ENCODE results near the gene PDE4D. TPM values are rescaled to one million over a fixed set of nuclear protein-coding genes. Genes with fewer than 3 reads are reported as not detected.

PDE4D gene
- total RNA-seq, 1 experiment from 2014 or later, result 3.3 TPM

DNA sequence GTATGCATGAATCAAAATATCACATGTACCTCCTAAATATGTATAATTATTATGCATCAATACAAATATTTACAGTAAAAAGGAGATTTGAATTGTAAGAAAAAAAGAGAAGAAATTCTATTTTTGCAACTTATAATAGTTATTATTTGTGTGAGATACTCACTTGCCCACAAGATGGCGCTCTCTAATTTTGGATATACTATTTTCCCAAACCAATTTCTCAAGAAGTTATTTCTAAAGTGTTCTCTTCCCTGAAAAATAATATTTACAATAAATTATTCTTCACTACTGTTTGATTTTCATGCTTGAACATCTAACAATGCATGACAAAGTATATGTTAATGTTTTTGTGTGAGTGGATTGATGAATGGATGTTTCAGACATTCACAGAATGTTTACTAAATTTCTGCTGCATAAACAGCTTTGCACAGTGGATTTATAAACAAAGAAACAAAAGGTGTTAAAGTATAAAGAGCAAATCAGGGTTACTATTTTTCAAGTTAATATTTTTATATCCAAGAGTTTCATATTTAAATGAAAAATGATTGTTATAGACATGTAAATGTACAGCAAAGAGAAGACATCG is 503.4 kb downstream of the PDE4D start:
- ATAC-seq, result no peak
- CTCF ChIA-PET, result interaction anchor here (0.7 to 3.7 kb wide), 7 partner anchors 10 to 410 kb away, joined by 3 to 17 read pairs (median 8); no protein-coding TSS in a partner anchor
- H3K4me3 Mint-ChIP-seq, result no peak overlapping the region
- POLR2A ChIA-PET, result no interaction called here
- H3K27ac Mint-ChIP-seq, result no peak overlapping the region
- peaks cover 16% of the 10 kb centered on the region for H3K4me1 Mint-ChIP-seq
- H3K36me3 Mint-ChIP-seq, result peaks cover 10% of the 10 kb centered on the region
- H3K27me3 Mint-ChIP-seq (ENCODE audit: low read depth), result no peaks in the 10 kb centered on the region
- DNase-seq (ENCODE audit: low spot score), result no peak
- TF ChIP-seq, protein P1, sequence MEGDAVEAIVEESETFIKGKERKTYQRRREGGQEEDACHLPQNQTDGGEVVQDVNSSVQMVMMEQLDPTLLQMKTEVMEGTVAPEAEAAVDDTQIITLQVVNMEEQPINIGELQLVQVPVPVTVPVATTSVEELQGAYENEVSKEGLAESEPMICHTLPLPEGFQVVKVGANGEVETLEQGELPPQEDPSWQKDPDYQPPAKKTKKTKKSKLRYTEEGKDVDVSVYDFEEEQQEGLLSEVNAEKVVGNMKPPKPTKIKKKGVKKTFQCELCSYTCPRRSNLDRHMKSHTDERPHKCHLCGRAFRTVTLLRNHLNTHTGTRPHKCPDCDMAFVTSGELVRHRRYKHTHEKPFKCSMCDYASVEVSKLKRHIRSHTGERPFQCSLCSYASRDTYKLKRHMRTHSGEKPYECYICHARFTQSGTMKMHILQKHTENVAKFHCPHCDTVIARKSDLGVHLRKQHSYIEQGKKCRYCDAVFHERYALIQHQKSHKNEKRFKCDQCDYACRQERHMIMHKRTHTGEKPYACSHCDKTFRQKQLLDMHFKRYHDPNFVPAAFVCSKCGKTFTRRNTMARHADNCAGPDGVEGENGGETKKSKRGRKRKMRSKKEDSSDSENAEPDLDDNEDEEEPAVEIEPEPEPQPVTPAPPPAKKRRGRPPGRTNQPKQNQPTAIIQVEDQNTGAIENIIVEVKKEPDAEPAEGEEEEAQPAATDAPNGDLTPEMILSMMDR (IDR thresholded peaks at IDR 0.05), result peak; percentile 71
- no peak for TF ChIP-seq FOXJ3 (CRISPR knock-in tag; IDR thresholded peaks at IDR 0.05; ENCODE audit: borderline replicate concordance)
- H3K9me3 Mint-ChIP-seq, result peaks cover 13% of the 10 kb centered on the region

DNA sequence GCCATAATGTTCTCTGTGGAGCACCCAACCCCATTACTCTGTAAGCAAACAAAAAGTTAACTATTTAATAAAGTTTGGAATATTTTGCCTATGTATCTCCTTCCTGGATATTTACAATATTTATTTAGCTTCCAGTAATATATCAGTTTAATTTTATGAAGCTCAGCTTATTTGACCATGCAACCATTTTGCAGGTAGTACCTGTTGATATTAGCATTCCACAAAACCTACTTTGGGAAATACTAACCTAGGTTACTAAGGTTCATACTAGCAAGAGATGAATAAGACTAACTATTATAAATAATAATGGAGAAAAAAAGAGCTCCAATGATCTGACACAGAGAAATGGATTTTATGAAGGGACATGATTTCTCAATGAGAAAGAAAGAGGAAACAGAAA is 506.4 kb downstream of the PDE4D start:
- ATAC-seq (no peak), DNase-seq (ENCODE audit: low spot score) (no peak)
- ChIA-PET POLR2A (interaction anchor here (1.0 kb wide), 1 partner anchor 201 kb away, joined by 4 read pairs; no protein-coding TSS in a partner anchor), CTCF (interaction anchor here (1.0 to 3.7 kb wide), 4 partner anchors 19 to 414 kb away, joined by 3 to 17 read pairs (median 13); no protein-coding TSS in a partner anchor)
- Mint-ChIP-seq H3K4me1 (peaks cover 16% of the 10 kb centered on the region), H3K27ac (no peak overlapping the region), H3K27me3 (ENCODE audit: low read depth) (no peaks in the 10 kb centered on the region), H3K4me3 (no peak overlapping the region), H3K9me3 (peaks cover 3% of the 10 kb centered on the region), H3K36me3 (no peaks in the 10 kb centered on the region)
- TF ChIP-seq MAX (CRISPR knock-in tag; IDR thresholded peaks at IDR 0.05), result no peak
- TF ChIP-seq ATF1 (CRISPR knock-in tag; IDR thresholded peaks at IDR 0.05), result no peak
- TF ChIP-seq, protein P2, sequence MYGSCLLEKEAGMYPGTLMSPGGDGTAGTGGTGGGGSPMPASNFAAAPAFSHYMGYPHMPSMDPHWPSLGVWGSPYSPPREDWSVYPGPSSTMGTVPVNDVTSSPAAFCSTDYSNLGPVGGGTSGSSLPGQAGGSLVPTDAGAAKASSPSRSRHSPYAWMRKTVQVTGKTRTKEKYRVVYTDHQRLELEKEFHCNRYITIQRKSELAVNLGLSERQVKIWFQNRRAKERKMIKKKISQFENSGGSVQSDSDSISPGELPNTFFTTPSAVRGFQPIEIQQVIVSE (CRISPR knock-in tag; IDR thresholded peaks at IDR 0.05; ENCODE audit: borderline replicate concordance), result no peak
- no peak for TF ChIP-seq ZNF317 (CRISPR knock-in tag; IDR thresholded peaks at IDR 0.05; ENCODE audit: borderline replicate concordance, low read depth)
- no peak for TF ChIP-seq GTF2I (CRISPR knock-in tag; conservative IDR thresholded peaks at IDR 0.05)
- no peak for TF ChIP-seq SMAD4 (CRISPR knock-in tag; IDR thresholded peaks at IDR 0.05)
- no peak for TF ChIP-seq FOXP1 (CRISPR knock-in tag; IDR thresholded peaks at IDR 0.05; ENCODE audit: borderline replicate concordance)
- TF ChIP-seq, protein P3, sequence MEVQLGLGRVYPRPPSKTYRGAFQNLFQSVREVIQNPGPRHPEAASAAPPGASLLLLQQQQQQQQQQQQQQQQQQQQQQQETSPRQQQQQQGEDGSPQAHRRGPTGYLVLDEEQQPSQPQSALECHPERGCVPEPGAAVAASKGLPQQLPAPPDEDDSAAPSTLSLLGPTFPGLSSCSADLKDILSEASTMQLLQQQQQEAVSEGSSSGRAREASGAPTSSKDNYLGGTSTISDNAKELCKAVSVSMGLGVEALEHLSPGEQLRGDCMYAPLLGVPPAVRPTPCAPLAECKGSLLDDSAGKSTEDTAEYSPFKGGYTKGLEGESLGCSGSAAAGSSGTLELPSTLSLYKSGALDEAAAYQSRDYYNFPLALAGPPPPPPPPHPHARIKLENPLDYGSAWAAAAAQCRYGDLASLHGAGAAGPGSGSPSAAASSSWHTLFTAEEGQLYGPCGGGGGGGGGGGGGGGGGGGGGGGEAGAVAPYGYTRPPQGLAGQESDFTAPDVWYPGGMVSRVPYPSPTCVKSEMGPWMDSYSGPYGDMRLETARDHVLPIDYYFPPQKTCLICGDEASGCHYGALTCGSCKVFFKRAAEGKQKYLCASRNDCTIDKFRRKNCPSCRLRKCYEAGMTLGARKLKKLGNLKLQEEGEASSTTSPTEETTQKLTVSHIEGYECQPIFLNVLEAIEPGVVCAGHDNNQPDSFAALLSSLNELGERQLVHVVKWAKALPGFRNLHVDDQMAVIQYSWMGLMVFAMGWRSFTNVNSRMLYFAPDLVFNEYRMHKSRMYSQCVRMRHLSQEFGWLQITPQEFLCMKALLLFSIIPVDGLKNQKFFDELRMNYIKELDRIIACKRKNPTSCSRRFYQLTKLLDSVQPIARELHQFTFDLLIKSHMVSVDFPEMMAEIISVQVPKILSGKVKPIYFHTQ (CRISPR knock-in tag; IDR thresholded peaks at IDR 0.05), result no peak
- no peak for TF ChIP-seq ELF4 (CRISPR knock-in tag; IDR thresholded peaks at IDR 0.05; ENCODE audit: low read depth)
- TF ChIP-seq GABPB1 (CRISPR knock-in tag; IDR thresholded peaks at IDR 0.05), result no peak
- TF ChIP-seq TEAD1 (CRISPR knock-in tag; IDR thresholded peaks at IDR 0.05), result no peak
- no peak for TF ChIP-seq SP1 (CRISPR knock-in tag; conservative IDR thresholded peaks at IDR 0.05)

DNA sequence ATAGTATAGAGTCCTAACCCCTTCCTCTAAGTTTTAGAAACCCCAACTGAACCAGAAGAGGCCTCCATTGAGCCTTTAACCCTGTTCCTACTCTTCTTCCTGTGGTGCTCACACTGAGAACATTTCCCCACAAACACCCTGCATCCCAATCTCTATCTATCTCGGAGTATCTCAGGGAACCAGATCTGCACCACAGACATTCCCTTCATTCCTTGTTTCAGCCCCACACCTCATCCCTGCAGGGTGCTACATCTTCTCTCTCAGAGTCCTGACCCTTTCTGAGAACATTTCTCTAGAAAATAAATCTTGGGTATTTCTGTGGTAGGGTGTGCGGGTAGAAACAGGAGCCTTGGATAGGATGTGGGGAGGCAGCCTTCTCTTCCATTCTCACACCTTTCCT is 507.8 kb downstream of the PDE4D start:
- Mint-ChIP-seq H3K27ac (no peak overlapping the region), H3K9me3 (peaks cover 3% of the 10 kb centered on the region), H3K4me3 (no peak overlapping the region), H3K36me3 (no peaks in the 10 kb centered on the region), H3K4me1 (peaks cover 12% of the 10 kb centered on the region), H3K27me3 (ENCODE audit: low read depth) (no peaks in the 10 kb centered on the region)
- CTCF ChIA-PET, result interaction anchor here (0.6 kb wide), 1 partner anchor 901 kb away, joined by 3 read pairs; no protein-coding TSS in a partner anchor
- ATAC-seq (peak; percentile 62), DNase-seq (ENCODE audit: low spot score) (no peak)
- POLR2A ChIA-PET, result no interaction called here
- TF ChIP-seq MYBL2 (CRISPR knock-in tag; IDR thresholded peaks at IDR 0.05), result no peak
- TF ChIP-seq, protein P4, sequence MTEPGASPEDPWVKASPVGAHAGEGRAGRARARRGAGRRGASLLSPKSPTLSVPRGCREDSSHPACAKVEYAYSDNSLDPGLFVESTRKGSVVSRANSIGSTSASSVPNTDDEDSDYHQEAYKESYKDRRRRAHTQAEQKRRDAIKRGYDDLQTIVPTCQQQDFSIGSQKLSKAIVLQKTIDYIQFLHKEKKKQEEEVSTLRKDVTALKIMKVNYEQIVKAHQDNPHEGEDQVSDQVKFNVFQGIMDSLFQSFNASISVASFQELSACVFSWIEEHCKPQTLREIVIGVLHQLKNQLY (CRISPR knock-in tag; IDR thresholded peaks at IDR 0.05), result no peak
- TF ChIP-seq ZNF396 (CRISPR knock-in tag; IDR thresholded peaks at IDR 0.05; ENCODE audit: borderline replicate concordance), result no peak
- no peak for TF ChIP-seq IRF2 (CRISPR knock-in tag; IDR thresholded peaks at IDR 0.05; ENCODE audit: borderline replicate concordance, low read depth)
- no peak for TF ChIP-seq RELA (CRISPR knock-in tag; IDR thresholded peaks at IDR 0.05; ENCODE audit: borderline replicate concordance)
- no peak for TF ChIP-seq ZNF671 (CRISPR knock-in tag; IDR thresholded peaks at IDR 0.05)
- TF ChIP-seq OVOL2 (CRISPR knock-in tag; IDR thresholded peaks at IDR 0.05; ENCODE audit: borderline replicate concordance), result no peak
- TF ChIP-seq ZNF232 (CRISPR knock-in tag; IDR thresholded peaks at IDR 0.05), result no peak
- no peak for TF ChIP-seq ZNF423 (CRISPR knock-in tag; IDR thresholded peaks at IDR 0.05)
- no peak for TF ChIP-seq ZBTB21 (CRISPR knock-in tag; IDR thresholded peaks at IDR 0.05; ENCODE audit: borderline replicate concordance)
- TF ChIP-seq, protein P5, sequence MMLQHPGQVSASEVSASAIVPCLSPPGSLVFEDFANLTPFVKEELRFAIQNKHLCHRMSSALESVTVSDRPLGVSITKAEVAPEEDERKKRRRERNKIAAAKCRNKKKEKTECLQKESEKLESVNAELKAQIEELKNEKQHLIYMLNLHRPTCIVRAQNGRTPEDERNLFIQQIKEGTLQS (CRISPR knock-in tag; conservative IDR thresholded peaks at IDR 0.05), result no peak
- TF ChIP-seq ZNF317 (CRISPR knock-in tag; IDR thresholded peaks at IDR 0.05; ENCODE audit: borderline replicate concordance, low read depth), result no peak
- TF ChIP-seq, protein P2 (CRISPR knock-in tag; IDR thresholded peaks at IDR 0.05; ENCODE audit: borderline replicate concordance), result no peak
- no peak for TF ChIP-seq TCF7 (CRISPR knock-in tag; IDR thresholded peaks at IDR 0.05; ENCODE audit: low read depth)
